Measurements from ENCODE around the gene TNFSF15.

DNA sequence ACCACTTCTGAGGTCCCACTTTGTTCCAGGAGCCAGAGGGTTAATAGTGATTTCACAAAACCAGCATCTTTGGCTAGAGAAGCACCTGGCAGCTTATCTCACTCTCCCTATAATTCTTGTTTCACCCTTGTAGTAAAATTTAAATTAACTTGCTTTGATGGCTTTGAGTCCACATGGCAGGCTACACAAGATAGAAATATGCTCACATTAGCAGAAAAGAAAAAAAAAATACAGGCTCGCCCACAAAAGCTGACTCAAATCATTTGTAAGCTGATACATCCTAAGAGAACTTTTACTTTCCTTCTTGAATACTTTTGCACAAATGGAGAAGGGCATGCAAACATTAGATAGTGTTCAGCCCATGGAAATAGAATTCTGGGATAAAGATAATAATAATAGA is 36.2 kb downstream of the TNFSF15 start:
- TF ChIP-seq POLR2A (IDR thresholded peaks at IDR 0.05; ENCODE audit: low read depth, low read length): no peak
- no peak for TF ChIP-seq POLR2AphosphoS5 (IDR thresholded peaks at IDR 0.05; ENCODE audit: low read depth, low read length)
